Measurements from ENCODE around the gene CAMK2B.

DNA sequence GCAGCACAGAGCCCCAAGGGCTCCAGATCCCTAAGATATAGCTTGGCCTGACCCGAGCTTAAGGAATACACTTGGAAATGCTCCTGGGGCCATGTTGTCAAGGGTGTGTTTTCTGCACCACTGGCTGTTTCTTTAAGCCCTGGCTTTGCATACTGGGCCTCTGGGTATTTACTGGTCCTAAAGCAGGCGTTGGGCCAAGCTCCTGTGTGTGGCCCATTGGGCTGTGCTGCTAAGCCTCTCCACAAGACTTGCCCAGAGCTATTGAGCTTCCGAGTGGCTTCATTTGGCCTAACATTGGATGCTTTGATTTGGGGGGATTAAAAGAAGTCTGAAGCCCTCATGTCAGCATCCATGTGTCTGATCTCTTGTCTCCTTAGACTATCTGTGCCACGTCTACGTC lies 119.4 kb downstream of the CAMK2B start:
- TF ChIP-seq, protein P1, sequence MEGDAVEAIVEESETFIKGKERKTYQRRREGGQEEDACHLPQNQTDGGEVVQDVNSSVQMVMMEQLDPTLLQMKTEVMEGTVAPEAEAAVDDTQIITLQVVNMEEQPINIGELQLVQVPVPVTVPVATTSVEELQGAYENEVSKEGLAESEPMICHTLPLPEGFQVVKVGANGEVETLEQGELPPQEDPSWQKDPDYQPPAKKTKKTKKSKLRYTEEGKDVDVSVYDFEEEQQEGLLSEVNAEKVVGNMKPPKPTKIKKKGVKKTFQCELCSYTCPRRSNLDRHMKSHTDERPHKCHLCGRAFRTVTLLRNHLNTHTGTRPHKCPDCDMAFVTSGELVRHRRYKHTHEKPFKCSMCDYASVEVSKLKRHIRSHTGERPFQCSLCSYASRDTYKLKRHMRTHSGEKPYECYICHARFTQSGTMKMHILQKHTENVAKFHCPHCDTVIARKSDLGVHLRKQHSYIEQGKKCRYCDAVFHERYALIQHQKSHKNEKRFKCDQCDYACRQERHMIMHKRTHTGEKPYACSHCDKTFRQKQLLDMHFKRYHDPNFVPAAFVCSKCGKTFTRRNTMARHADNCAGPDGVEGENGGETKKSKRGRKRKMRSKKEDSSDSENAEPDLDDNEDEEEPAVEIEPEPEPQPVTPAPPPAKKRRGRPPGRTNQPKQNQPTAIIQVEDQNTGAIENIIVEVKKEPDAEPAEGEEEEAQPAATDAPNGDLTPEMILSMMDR (IDR thresholded peaks at IDR 0.05), result no peak
- TF ChIP-seq EP300 (IDR thresholded peaks at IDR 0.05) (no peak), POLR2AphosphoS5 (IDR thresholded peaks at IDR 0.05) (no peak)
